HG03139 (cell line): ENCODE data around the gene CENPP.

ENCODE experiments used
- ATAC-seq: cut with Tn5 transposase; IDR thresholded peaks from one replicate; pipeline ENCODE4 v1.9.1; 2021; ENCODE audit not compliant: unreplicated experiment

Gene CENPP

GRCh38 chr9:92312887-92313623 is 12.7 kb upstream of the CENPP start:
- ATAC-seq = no peak

GRCh38 chr9:92313624-92314012 is 12.1 kb upstream of the CENPP start:
- ATAC-seq = no peak

- ATAC-seq = no peak
Observed at GRCh38 chr9:92315456-92315855, 10.3 kb upstream of the CENPP start.

- ATAC-seq = no peak
Observed at GRCh38 chr9:92324431-92324830, 1.3 kb upstream of the CENPP start.

GRCh38 chr9:92324889-92325268 is 874 bp upstream of the CENPP start:
- ATAC-seq = peak; percentile 10

- ATAC-seq = peak; percentile 5
Observed at GRCh38 chr9:92325991-92326500, 293 bp downstream of the CENPP start.

- no peak for ATAC-seq
Observed at GRCh38 chr9:92327283-92327850, 1.6 kb downstream of the CENPP start.

- ATAC-seq = no peak
Observed at GRCh38 chr9:92328225-92328624, 2.5 kb downstream of the CENPP start.

- ATAC-seq = no peak
Observed at GRCh38 chr9:92332577-92333281, 7.0 kb downstream of the CENPP start.

GRCh38 chr9:92333282-92333634 is 7.5 kb downstream of the CENPP start:
- no peak for ATAC-seq

GRCh38 chr9:92341578-92341977 is 15.8 kb downstream of the CENPP start:
- no peak for ATAC-seq

- no peak for ATAC-seq
Observed at GRCh38 chr9:92342825-92343488, 17.2 kb downstream of the CENPP start.

GRCh38 chr9:92345582-92345981 is 19.8 kb downstream of the CENPP start:
- no peak for ATAC-seq

- ATAC-seq = no peak
Observed at GRCh38 chr9:92349771-92350739, 24.3 kb downstream of the CENPP start.

- ATAC-seq = no peak
Observed at GRCh38 chr9:92350740-92351133, 25.0 kb downstream of the CENPP start.

- no peak for ATAC-seq
Observed at GRCh38 chr9:92353051-92353450, 27.3 kb downstream of the CENPP start.

GRCh38 chr9:92359394-92359995 is 33.7 kb downstream of the CENPP start:
- ATAC-seq = no peak

GRCh38 chr9:92360083-92360482 is 34.3 kb downstream of the CENPP start:
- ATAC-seq = no peak

GRCh38 chr9:92369075-92369474 is 43.3 kb downstream of the CENPP start:
- ATAC-seq = no peak

GRCh38 chr9:92373167-92373566 is 47.4 kb downstream of the CENPP start:
- ATAC-seq = no peak
